ENCODE results near the gene HTT-AS. TPM values are rescaled to one million over a fixed set of nuclear protein-coding genes. Genes with fewer than 3 reads are reported as not detected.
A peak's percentile ranks its signal among the peaks of the same experiment; 100 is the strongest.

HTT-AS gene
- not detected for total RNA-seq
- polyA plus RNA-seq = not detected
- 0 to 0.26 (median 0) reads per million in 6 experiments for total RNA-seq

GRCh38 chr4:3074078-3074845 is at the start of gene HTT-AS, which contains the start of gene HTT:
HTT-AS (minus strand) TSS chr4:3074538.
HTT (plus strand) TSS chr4:3074681; CDS start chr4:3074826, 145 bp downstream.
- peak within 1 kb of the TSS; percentile 48 to 98 (median 92) for H3K27ac Mint-ChIP-seq
- peaks cover 11 to 27% (median 26%) of the 10 kb centered on the region in 4 donors for H3K4me1 Mint-ChIP-seq
- no peaks in the 10 kb centered on the region for H3K27me3 Mint-ChIP-seq
- peak within 1 kb of the TSS; percentile 84 to 95 (median 90) for H3K4me3 Mint-ChIP-seq
- H3K9me3 Mint-ChIP-seq = no peaks in the 10 kb centered on the region
- DNase-seq (peak; percentile 88 to 100 (median 97)), ATAC-seq (peak; percentile 86 to 88)
- H3K36me3 Mint-ChIP-seq = peaks cover 0 to 3% (median 0%) of the 10 kb centered on the region in 3 donors
- POLR2A ChIA-PET = interaction anchor here (0.5 to 1.7 kb wide), 6 partner anchors 33 to 725 kb away, joined by 3 to 9 read pairs (median 4); partner anchors contain the start of genes CFAP99, GRK4 and NOP14

GRCh38 chr4:3123181-3123671 is 48.9 kb upstream of the HTT-AS start:
- H3K27me3 Mint-ChIP-seq = no peaks in the 10 kb centered on the region
- peaks cover 6 to 87% (median 20%) of the 10 kb centered on the region in 3 donors for H3K36me3 Mint-ChIP-seq
- no peak for ATAC-seq
- no peak overlapping the region for H3K4me3 Mint-ChIP-seq
- POLR2A ChIA-PET = no interaction called here
- H3K27ac Mint-ChIP-seq = peak overlapping the region in 5 of 10 donors; percentile 16 to 86 (median 53)
- peaks cover 6 to 7% (median 7%) of the 10 kb centered on the region in 4 donors for H3K4me1 Mint-ChIP-seq
- no peaks in the 10 kb centered on the region for H3K9me3 Mint-ChIP-seq
- DNase-seq = no peak

- Mint-ChIP-seq H3K27ac (peak overlapping the region in 9 of 10 donors; percentile 0 to 86 (median 33)), H3K4me1 (peaks cover 6 to 7% (median 7%) of the 10 kb centered on the region in 4 donors), H3K27me3 (no peaks in the 10 kb centered on the region), H3K4me3 (peak overlapping the region in 1 of 10 donors; percentile 10), H3K36me3 (peaks cover 4 to 88% (median 16%) of the 10 kb centered on the region in 3 donors), H3K9me3 (no peaks in the 10 kb centered on the region)
- ATAC-seq (peak in 1 of 2 donors; percentile 18), DNase-seq (no peak)
- POLR2A ChIA-PET = interaction anchor here (0.6 kb wide), 1 partner anchor 240 kb away, joined by 3 read pairs; no protein-coding TSS in a partner anchor
Observed at GRCh38 chr4:3122081-3122563, 47.8 kb upstream of the HTT-AS start.

- no peaks in the 10 kb centered on the region for H3K27me3 Mint-ChIP-seq
- H3K4me3 Mint-ChIP-seq = no peak overlapping the region
- peaks cover 4 to 87% (median 11%) of the 10 kb centered on the region in 3 donors for H3K36me3 Mint-ChIP-seq
- peaks cover 6 to 7% (median 7%) of the 10 kb centered on the region in 4 donors for H3K4me1 Mint-ChIP-seq
- H3K9me3 Mint-ChIP-seq = no peaks in the 10 kb centered on the region
- no peak for ATAC-seq
- DNase-seq = no peak
- POLR2A ChIA-PET = interaction anchor here (0.6 kb wide), 1 partner anchor 239 kb away, joined by 3 read pairs; no protein-coding TSS in a partner anchor
- H3K27ac Mint-ChIP-seq = no peak overlapping the region
Observed at GRCh38 chr4:3121596-3121995, 47.3 kb upstream of the HTT-AS start.

DNA sequence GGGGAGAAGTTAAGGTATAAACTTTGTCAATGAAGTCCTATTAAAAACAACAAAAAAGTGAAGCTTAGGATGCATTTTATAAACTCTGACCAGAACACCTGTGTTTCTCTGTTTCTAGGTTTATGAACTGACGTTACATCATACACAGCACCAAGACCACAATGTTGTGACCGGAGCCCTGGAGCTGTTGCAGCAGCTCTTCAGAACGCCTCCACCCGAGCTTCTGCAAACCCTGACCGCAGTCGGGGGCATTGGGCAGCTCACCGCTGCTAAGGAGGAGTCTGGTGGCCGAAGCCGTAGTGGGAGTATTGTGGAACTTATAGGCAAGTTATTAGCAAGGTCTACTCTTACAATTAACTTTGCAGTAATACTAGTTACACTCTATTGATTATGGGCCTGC is 46.8 kb upstream of the HTT-AS start:
- H3K36me3 Mint-ChIP-seq = peaks cover 4 to 88% (median 11%) of the 10 kb centered on the region in 3 donors
- H3K27ac Mint-ChIP-seq = peak overlapping the region in 3 of 10 donors; percentile 11 to 37 (median 12)
- H3K4me3 Mint-ChIP-seq = no peak overlapping the region
- POLR2A ChIA-PET = interaction anchor here (0.6 kb wide), 1 partner anchor 105 kb away, joined by 7 read pairs; no protein-coding TSS in a partner anchor
- H3K27me3 Mint-ChIP-seq = no peaks in the 10 kb centered on the region
- H3K4me1 Mint-ChIP-seq = peaks cover 6 to 7% (median 7%) of the 10 kb centered on the region in 4 donors
- DNase-seq = no peak
- no peaks in the 10 kb centered on the region for H3K9me3 Mint-ChIP-seq
- no peak for ATAC-seq

GRCh38 chr4:3119464-3119863 is 45.1 kb upstream of the HTT-AS start:
- Mint-ChIP-seq H3K9me3 (no peaks in the 10 kb centered on the region), H3K27ac (no peak overlapping the region), H3K36me3 (peaks cover 4 to 94% (median 16%) of the 10 kb centered on the region in 3 donors), H3K27me3 (no peaks in the 10 kb centered on the region), H3K4me1 (peaks cover 6 to 7% (median 7%) of the 10 kb centered on the region in 4 donors), H3K4me3 (no peak overlapping the region)
- POLR2A ChIA-PET = no interaction called here
- ATAC-seq (no peak), DNase-seq (no peak)

DNA sequence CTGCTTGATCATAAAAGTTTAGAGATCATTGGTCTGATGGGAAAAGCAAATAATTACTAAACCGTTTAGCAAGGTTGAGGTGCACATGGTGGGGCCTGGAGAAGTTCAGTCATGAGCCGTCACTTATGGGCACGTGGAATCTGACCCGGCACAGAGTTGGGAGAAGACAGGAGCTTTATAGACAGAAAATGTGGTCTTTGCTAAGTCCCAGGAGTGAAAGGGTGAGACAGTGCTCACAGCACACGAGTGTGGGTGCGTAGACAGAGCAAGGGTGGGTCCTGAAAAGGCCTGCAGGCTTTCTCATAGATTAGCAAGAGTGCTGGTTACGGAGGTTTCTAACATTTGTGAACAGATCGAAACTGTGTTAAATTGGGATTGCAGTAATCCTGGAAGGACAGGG is 44.0 kb upstream of the HTT-AS start:
- ATAC-seq (no peak), DNase-seq (no peak)
- H3K4me3 Mint-ChIP-seq = no peak overlapping the region
- no peaks in the 10 kb centered on the region for H3K27me3 Mint-ChIP-seq
- H3K4me1 Mint-ChIP-seq = peaks cover 6 to 7% (median 7%) of the 10 kb centered on the region in 4 donors
- H3K36me3 Mint-ChIP-seq = peaks cover 4 to 96% (median 16%) of the 10 kb centered on the region in 3 donors
- POLR2A ChIA-PET = no interaction called here
- H3K9me3 Mint-ChIP-seq = no peaks in the 10 kb centered on the region
- peak overlapping the region in 3 of 10 donors; percentile 7 to 57 (median 34) for H3K27ac Mint-ChIP-seq

DNA sequence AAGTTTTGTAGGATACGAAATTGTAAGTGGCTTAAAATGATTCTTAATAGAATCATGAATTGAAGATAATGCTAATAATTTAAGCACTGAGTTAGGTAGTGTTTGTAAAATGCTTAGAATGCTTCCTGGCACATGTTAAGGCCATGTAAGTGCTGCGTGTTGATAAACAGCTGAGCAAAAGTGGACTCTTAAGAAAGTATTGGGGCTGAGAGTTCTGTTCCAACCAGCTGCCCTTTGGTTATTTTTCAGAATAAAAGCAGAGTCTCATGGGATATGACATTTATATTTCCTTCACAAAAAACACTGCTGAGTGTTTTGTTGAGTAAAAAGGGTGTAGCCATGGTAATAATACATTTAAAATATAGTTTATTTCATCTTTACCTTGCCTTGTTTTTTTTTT is 42.6 kb upstream of the HTT-AS start:
- POLR2A ChIA-PET = no interaction called here
- no peak for ATAC-seq
- Mint-ChIP-seq H3K9me3 (no peaks in the 10 kb centered on the region), H3K4me1 (peaks cover 1 to 3% (median 2%) of the 10 kb centered on the region in 4 donors), H3K36me3 (peaks cover 4 to 96% (median 18%) of the 10 kb centered on the region in 3 donors), H3K27ac (no peak overlapping the region), H3K27me3 (no peaks in the 10 kb centered on the region), H3K4me3 (no peak overlapping the region)
- DNase-seq = no peak

- POLR2A ChIA-PET = no interaction called here
- no peak overlapping the region for H3K4me3 Mint-ChIP-seq
Observed at GRCh38 chr4:3115637-3116270, 41.4 kb upstream of the HTT-AS start.

GRCh38 chr4:3114377-3114776 is 40.0 kb upstream of the HTT-AS start:
- no peaks in the 10 kb centered on the region for H3K9me3 Mint-ChIP-seq
- peaks cover 0 to 4% (median under 1%) of the 10 kb centered on the region in 4 donors for H3K4me1 Mint-ChIP-seq
- H3K36me3 Mint-ChIP-seq = peaks cover 1 to 99% (median 24%) of the 10 kb centered on the region in 3 donors
- no peak overlapping the region for H3K27ac Mint-ChIP-seq
- no peak for DNase-seq
- H3K27me3 Mint-ChIP-seq = no peaks in the 10 kb centered on the region
- ATAC-seq = no peak
- H3K4me3 Mint-ChIP-seq = no peak overlapping the region
- POLR2A ChIA-PET = no interaction called here

More at GRCh38 chr4:3115637-3116270, 41.4 kb upstream of the HTT-AS start:
- H3K27ac Mint-ChIP-seq = no peak overlapping the region
- ATAC-seq (no peak), DNase-seq (no peak)
- no peaks in the 10 kb centered on the region for H3K9me3 Mint-ChIP-seq
- peaks cover 0 to 3% (median 0%) of the 10 kb centered on the region in 4 donors for H3K4me1 Mint-ChIP-seq
- no peaks in the 10 kb centered on the region for H3K27me3 Mint-ChIP-seq
- peaks cover 4 to 97% (median 19%) of the 10 kb centered on the region in 3 donors for H3K36me3 Mint-ChIP-seq

- Mint-ChIP-seq H3K27me3 (no peaks in the 10 kb centered on the region), H3K27ac (peak overlapping the region in 1 of 10 donors; percentile 3)
Observed at GRCh38 chr4:3112609-3113469, 38.5 kb upstream of the HTT-AS start.

More at GRCh38 chr4:3112609-3113469, 38.5 kb upstream of the HTT-AS start:
- Mint-ChIP-seq H3K36me3 (peaks cover 0 to 97% (median 22%) of the 10 kb centered on the region in 3 donors), H3K4me1 (peaks cover 0 to 4% (median 0%) of the 10 kb centered on the region in 4 donors), H3K4me3 (no peak overlapping the region), H3K9me3 (no peaks in the 10 kb centered on the region)
- DNase-seq (no peak), ATAC-seq (no peak)
- POLR2A ChIA-PET = no interaction called here

Data from naive thymus-derived CD8-positive, alpha-beta T cell (primary cell).